ENCODE results near the gene INSYN2B. TPM values are rescaled to one million over a fixed set of nuclear protein-coding genes. Genes with fewer than 3 reads are reported as not detected.

Gene INSYN2B
- total RNA-seq, 1 experiment from 2014 or later = 10.8 TPM

DNA sequence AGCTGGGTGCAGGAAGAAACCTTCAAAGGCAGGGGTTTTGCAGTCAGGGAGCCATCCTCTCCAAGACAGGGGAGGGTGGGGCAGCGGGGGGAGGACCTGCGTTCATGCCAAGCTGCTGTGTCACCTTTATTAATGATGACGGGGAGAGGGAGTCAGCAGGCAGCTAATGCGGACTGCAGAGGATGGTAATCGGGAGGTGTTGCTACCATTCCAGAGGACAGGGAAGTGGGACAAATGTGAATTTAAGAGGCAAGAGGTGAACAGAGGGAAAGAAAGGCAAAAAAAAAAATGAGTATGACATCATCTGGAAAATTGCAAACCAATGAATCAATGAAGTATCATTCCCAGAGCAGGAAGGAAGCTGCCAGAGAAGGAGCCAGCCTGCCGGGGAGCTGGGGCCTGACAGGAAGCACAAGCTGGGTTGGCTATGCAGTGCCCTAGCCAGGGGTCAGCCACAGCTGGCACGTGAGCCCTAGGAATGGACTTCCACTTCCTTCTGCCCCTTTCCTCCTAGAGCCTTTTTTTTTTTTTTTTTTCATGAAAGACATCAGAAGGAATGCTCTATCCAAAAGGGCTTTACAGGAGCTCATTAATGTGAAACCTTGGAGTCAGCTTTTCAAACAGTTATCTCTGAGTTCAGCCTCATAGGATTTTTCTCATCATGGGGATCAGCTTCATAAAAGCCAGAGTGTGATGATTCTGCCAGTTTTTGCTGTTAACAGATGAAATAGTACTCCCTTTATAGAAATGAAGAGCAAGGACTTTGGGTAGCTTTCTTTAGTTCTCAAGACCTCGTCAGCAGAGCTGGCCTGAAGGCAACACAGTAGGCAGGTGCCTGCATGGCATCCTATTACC lies 9.2 kb downstream of the INSYN2B start:
- Histone ChIP-seq H3K9me3 (ENCODE audit: low read depth, low read length, poor library complexity, severe bottlenecking) (no peaks in the 10 kb centered on the region), H3K4me3 (ENCODE audit: low read depth, low read length, poor library complexity, severe bottlenecking) (no peak overlapping the region), H3K27me3 (replicated peaks; ENCODE audit: insufficient read depth, low read depth, low read length, poor library complexity) (no peaks in the 10 kb centered on the region), H3K27ac (ENCODE audit: low read depth, low read length, poor library complexity, severe bottlenecking) (peak overlapping the region; percentile 71), H3K36me3 (ENCODE audit: insufficient read depth, low read length, poor library complexity, severe bottlenecking) (no peaks in the 10 kb centered on the region), H3K4me1 (ENCODE audit: insufficient read depth, low read length, poor library complexity, severe bottlenecking) (peaks cover 25% of the 10 kb centered on the region)
- intact Hi-C loops (cut with micrococcal nuclease; ENCODE audit: unreplicated experiment) = no loop called here
- DNase-seq (ENCODE audit: low spot score) = peak; percentile 81
- TF ChIP-seq EZH2 (IDR thresholded peaks at IDR 0.05; ENCODE audit: borderline replicate concordance, low read depth, low read length, poor library complexity, severe bottlenecking) = no peak
- TF ChIP-seq, protein P1, sequence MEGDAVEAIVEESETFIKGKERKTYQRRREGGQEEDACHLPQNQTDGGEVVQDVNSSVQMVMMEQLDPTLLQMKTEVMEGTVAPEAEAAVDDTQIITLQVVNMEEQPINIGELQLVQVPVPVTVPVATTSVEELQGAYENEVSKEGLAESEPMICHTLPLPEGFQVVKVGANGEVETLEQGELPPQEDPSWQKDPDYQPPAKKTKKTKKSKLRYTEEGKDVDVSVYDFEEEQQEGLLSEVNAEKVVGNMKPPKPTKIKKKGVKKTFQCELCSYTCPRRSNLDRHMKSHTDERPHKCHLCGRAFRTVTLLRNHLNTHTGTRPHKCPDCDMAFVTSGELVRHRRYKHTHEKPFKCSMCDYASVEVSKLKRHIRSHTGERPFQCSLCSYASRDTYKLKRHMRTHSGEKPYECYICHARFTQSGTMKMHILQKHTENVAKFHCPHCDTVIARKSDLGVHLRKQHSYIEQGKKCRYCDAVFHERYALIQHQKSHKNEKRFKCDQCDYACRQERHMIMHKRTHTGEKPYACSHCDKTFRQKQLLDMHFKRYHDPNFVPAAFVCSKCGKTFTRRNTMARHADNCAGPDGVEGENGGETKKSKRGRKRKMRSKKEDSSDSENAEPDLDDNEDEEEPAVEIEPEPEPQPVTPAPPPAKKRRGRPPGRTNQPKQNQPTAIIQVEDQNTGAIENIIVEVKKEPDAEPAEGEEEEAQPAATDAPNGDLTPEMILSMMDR (conservative IDR thresholded peaks at IDR 0.05; ENCODE audit: low read depth, low read length) = no peak
- BruUV-seq (replicated peaks) = TSS peak; percentile 95
- CTCF ChIA-PET = interaction anchor here (1.0 kb wide), 1 partner anchor 9 kb away, joined by 4 read pairs; the partner anchor contains the start of gene INSYN2B
- POLR2A ChIA-PET (ENCODE audit: low non-redundant PET) = interaction anchor here (0.7 kb wide), 3 partner anchors 67 to 457 kb away, joined by 4 to 16 read pairs (median 7); no protein-coding TSS in a partner anchor

DNA sequence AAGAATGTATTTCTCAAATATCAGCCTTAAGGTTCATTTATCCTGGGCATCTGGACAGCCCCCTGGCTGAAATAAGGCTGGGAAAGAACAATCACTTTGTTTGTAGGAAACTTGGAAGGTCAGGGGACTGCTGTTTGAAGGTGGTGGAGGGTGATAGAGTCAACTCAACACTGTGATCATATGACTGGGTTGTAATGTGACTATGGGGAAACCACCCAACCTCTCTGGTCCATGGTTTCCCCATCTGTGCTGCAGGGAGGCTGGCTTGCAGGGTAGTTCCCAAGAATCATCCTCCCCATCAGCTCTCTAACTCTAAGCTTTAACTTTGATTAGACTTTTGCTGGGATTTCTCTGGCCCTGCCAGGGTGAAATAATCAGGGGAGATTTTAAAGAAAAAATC lies 10.0 kb downstream of the INSYN2B start:
- intact Hi-C loops (cut with micrococcal nuclease; ENCODE audit: unreplicated experiment) = no loop called here
- H3K27ac ChIP-seq (ENCODE audit: low read depth, low read length, poor library complexity, severe bottlenecking) = peak overlapping the region; percentile 71
- POLR2A ChIA-PET (ENCODE audit: low non-redundant PET) = no interaction called here

DNA sequence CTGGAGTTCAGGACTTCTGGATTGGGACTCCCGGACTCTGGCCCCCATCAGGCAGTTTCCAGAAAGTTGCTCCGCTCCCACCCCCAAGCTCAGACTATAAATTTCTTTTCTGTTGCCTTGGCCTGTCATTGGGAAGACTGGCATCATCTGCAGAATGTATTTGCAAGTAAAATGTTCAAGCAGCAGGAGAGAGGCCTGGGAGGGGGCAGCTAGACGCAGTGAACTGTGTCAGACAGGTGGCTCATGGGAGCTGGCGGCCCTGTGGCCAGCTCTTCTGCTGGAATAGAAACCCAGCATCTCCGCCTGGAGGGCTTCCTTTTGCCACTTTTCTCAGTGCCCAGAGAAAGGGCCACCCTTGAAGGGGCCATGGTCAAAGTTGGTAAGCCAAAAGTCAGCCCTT lies 16.0 kb downstream of the INSYN2B start:
- no peak for TF ChIP-seq EZH2 (IDR thresholded peaks at IDR 0.05; ENCODE audit: borderline replicate concordance, low read depth, low read length, poor library complexity, severe bottlenecking)
- TF ChIP-seq, protein P1 (conservative IDR thresholded peaks at IDR 0.05; ENCODE audit: low read depth, low read length) = no peak
- no peaks in the 10 kb centered on the region for H3K9me3 ChIP-seq (ENCODE audit: low read depth, low read length, poor library complexity, severe bottlenecking)
- BruUV-seq (replicated peaks) = no TSS peak
- no peak for DNase-seq (ENCODE audit: low spot score)
- intact Hi-C loops (cut with micrococcal nuclease; ENCODE audit: unreplicated experiment) = no loop called here
- H3K27me3 ChIP-seq (replicated peaks; ENCODE audit: insufficient read depth, low read depth, low read length, poor library complexity) = no peaks in the 10 kb centered on the region
- no peak overlapping the region for H3K27ac ChIP-seq (ENCODE audit: low read depth, low read length, poor library complexity, severe bottlenecking)
- ChIA-PET CTCF (no interaction called here), POLR2A (ENCODE audit: low non-redundant PET) (no interaction called here)
- no peaks in the 10 kb centered on the region for H3K4me1 ChIP-seq (ENCODE audit: insufficient read depth, low read length, poor library complexity, severe bottlenecking)
- no peak overlapping the region for H3K4me3 ChIP-seq (ENCODE audit: low read depth, low read length, poor library complexity, severe bottlenecking)
- no peaks in the 10 kb centered on the region for H3K36me3 ChIP-seq (ENCODE audit: insufficient read depth, low read length, poor library complexity, severe bottlenecking)

More for the DNA sequence above, 10.0 kb downstream of the INSYN2B start:
- Histone ChIP-seq H3K4me3 (ENCODE audit: low read depth, low read length, poor library complexity, severe bottlenecking) (no peak overlapping the region), H3K36me3 (ENCODE audit: insufficient read depth, low read length, poor library complexity, severe bottlenecking) (no peaks in the 10 kb centered on the region), H3K27me3 (replicated peaks; ENCODE audit: insufficient read depth, low read depth, low read length, poor library complexity) (no peaks in the 10 kb centered on the region), H3K9me3 (ENCODE audit: low read depth, low read length, poor library complexity, severe bottlenecking) (no peaks in the 10 kb centered on the region), H3K4me1 (ENCODE audit: insufficient read depth, low read length, poor library complexity, severe bottlenecking) (peaks cover 25% of the 10 kb centered on the region)
- TF ChIP-seq, protein P1 (conservative IDR thresholded peaks at IDR 0.05; ENCODE audit: low read depth, low read length) = no peak
- TF ChIP-seq EZH2 (IDR thresholded peaks at IDR 0.05; ENCODE audit: borderline replicate concordance, low read depth, low read length, poor library complexity, severe bottlenecking) = no peak
- BruUV-seq (replicated peaks) = no TSS peak
- CTCF ChIA-PET = no interaction called here
- DNase-seq (ENCODE audit: low spot score) = no peak

Measured in A673 (cell line).